ENCODE results near the gene UBTD1.

UBTD1 gene

GRCh38 chr10:97483506-97483905, 15.2 kb upstream of the UBTD1 start:
- DNase-seq: no peak

- DNase-seq: no peak
Observed at GRCh38 chr10:97483921-97484320, 14.8 kb upstream of the UBTD1 start.

GRCh38 chr10:97485647-97486281, 13.0 kb upstream of the UBTD1 start:
- no peak for DNase-seq

GRCh38 chr10:97490592-97490991, 8.1 kb upstream of the UBTD1 start:
- DNase-seq: peak; percentile 50

GRCh38 chr10:97494151-97494550, 4.6 kb upstream of the UBTD1 start:
- DNase-seq: no peak

GRCh38 chr10:97494863-97495506, 3.7 kb upstream of the UBTD1 start:
- no peak for DNase-seq

GRCh38 chr10:97497572-97498075, 1.1 kb upstream of the UBTD1 start:
- DNase-seq: peak; percentile 66

GRCh38 chr10:97498076-97498840, 466 bp upstream of the UBTD1 start, which contains the start of gene MMS19:
TSS of gene MMS19 (minus strand) at chr10:97498422. CDS start at chr10:97498384, 38 bp downstream.
- peak; percentile 89 for DNase-seq

GRCh38 chr10:97499561-97500296, 1.0 kb downstream of the UBTD1 start:
- DNase-seq: no peak

- DNase-seq: no peak
Observed at GRCh38 chr10:97500297-97500575, 1.5 kb downstream of the UBTD1 start.

- no peak for DNase-seq
Observed at GRCh38 chr10:97502916-97503315, 4.2 kb downstream of the UBTD1 start.

- no peak for DNase-seq
Observed at GRCh38 chr10:97503406-97503805, 4.7 kb downstream of the UBTD1 start.

- DNase-seq: no peak
Observed at GRCh38 chr10:97505152-97505551, 6.4 kb downstream of the UBTD1 start.

GRCh38 chr10:97506199-97506991, 7.7 kb downstream of the UBTD1 start:
- no peak for DNase-seq

- no peak for DNase-seq
Observed at GRCh38 chr10:97508342-97508741, 9.6 kb downstream of the UBTD1 start.

- DNase-seq: no peak
Observed at GRCh38 chr10:97509120-97509680, 10.5 kb downstream of the UBTD1 start.

GRCh38 chr10:97510686-97511085, 12.0 kb downstream of the UBTD1 start:
- no peak for DNase-seq

- no peak for DNase-seq
Observed at GRCh38 chr10:97511711-97512440, 13.2 kb downstream of the UBTD1 start.

- no peak for DNase-seq
Observed at GRCh38 chr10:97512993-97513392, 14.3 kb downstream of the UBTD1 start.

- DNase-seq: no peak
Observed at GRCh38 chr10:97514344-97514743, 15.6 kb downstream of the UBTD1 start.

GRCh38 chr10:97515271-97515978, 16.7 kb downstream of the UBTD1 start:
- DNase-seq: no peak

All from NCI-H446 treated with DMSO at 0.1 percent for 48 hours (cell line).